HG03066 (cell line): ENCODE results near the gene ADAMTS9.

Experiments used
- ATAC-seq: cut with Tn5 transposase; IDR thresholded peaks from one replicate; pipeline ENCODE4 v1.9.1; 2021; ENCODE audit warnings: low read depth; ENCODE audit not compliant: unreplicated experiment

ADAMTS9 gene

GRCh38 chr3:64578797-64579196 is 109.0 kb downstream of the ADAMTS9 start:
- ATAC-seq = no peak

GRCh38 chr3:64578062-64578770 is 109.6 kb downstream of the ADAMTS9 start:
- no peak for ATAC-seq

GRCh38 chr3:64576211-64576775 is 111.5 kb downstream of the ADAMTS9 start:
- ATAC-seq = no peak

- ATAC-seq = peak; percentile 92
Measured at GRCh38 chr3:64575211-64575844, 112.5 kb downstream of the ADAMTS9 start.

DNA sequence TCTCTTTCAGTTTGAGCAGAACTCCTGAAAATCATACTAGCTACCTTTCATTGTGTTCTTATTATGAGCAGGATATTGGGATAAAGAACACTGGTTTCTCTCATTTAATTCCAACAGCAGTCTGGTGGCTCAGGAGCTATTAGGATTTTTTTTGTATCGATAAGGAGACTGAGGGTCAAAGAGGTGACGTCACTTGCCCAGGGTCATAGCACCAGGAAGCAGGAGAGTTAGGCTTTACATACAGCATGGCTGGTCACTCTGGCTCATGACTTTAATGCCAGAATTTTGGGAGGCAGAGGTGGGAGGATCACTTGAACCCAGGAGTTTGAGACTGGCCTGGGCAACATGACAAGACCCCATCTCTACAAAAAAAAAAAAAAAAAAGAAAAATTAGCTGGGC is 113.6 kb downstream of the ADAMTS9 start:
- no peak for ATAC-seq

GRCh38 chr3:64571982-64572381 is 115.8 kb downstream of the ADAMTS9 start:
- no peak for ATAC-seq

- no peak for ATAC-seq
Measured at GRCh38 chr3:64568895-64569517, 118.8 kb downstream of the ADAMTS9 start.

GRCh38 chr3:64566859-64567258 is 120.9 kb downstream of the ADAMTS9 start:
- no peak for ATAC-seq

GRCh38 chr3:64563751-64564150 is 124.0 kb downstream of the ADAMTS9 start:
- ATAC-seq = no peak

DNA sequence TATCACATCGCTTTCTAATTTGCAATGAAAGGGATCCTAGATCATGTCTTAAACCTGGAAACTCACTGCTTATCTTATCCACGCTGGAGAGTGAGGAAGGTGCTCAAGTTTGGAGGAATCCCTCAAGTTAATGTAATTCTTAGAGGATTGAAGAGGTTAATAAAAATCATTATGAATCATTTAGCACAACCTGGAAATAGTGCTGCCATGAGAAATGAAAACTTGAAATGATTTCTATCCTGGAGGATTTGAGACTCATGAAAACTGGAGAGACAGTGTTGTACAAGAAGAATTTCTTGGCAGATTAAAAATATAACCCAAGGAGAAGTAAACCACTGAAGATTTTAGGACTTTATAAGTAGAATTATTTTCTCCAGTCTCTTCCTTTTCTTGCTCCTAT is 125.9 kb downstream of the ADAMTS9 start:
- no peak for ATAC-seq

DNA sequence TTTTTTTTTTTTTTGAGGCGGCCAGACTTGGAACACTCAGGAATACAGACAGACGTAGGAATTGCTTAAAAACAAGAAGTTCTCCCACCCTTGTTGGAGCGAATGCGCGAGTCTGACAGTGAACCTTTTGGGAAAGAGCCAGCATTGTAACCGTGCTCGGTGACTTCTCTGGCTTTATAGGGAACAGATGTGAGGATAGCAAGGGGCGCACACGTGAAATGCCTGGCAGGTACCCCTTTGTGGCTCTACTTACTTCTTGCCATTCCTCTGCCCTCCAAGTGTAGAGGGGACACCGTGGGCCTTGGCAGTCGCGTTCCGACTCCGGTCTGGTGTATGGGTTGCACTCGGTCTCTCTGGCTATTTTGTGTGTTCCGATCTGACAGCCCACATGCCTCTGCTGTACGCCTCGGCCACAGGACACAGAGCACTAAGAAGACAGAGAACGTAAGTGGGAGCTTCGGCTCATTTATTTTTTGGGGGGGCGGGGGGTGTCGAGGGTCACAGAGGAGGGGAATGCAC is 126.4 kb downstream of the ADAMTS9 start:
- ATAC-seq = no peak

DNA sequence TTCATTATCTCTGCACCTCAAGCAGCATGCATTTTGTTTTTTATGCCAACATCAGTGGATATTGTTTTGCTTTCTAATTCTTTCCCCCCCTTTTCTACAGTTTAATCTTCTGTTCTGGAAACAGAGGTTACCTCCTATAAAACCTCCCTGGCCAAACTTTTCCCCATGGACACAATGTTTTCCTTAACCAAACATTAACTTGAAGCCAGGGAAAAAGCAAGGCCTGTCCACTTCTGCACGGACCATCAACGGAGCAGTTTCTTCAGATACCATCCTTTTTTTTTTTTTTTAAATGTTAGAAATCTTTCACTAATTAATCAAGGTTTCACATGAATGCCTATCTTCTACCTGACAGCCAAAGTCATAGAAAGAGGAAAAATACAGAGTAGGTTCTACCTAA is 127.0 kb downstream of the ADAMTS9 start:
- ATAC-seq = no peak

- ATAC-seq = no peak
Measured at GRCh38 chr3:64559588-64559987, 128.2 kb downstream of the ADAMTS9 start.

DNA sequence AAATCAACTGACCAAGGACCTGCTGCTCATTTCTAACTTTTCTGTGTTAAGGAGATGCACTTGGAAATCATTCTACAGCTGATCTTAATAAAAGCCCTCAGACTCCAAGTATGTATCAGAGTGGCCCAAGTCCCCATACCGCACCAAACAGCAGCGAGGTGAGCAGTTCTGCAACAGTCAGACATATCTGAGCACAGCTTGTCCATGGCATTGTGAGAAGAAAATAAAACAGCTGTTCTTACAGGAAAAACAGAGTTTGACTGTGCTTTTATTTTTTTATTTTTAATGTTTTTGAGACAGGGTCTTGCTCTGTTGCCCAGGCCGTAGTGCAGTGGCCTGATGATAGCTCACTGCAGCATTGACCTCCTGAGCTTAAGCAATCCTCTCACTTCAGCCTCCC is 131.8 kb downstream of the ADAMTS9 start:
- no peak for ATAC-seq

- no peak for ATAC-seq
Measured at GRCh38 chr3:64555351-64555750, 132.4 kb downstream of the ADAMTS9 start.

- no peak for ATAC-seq
Measured at GRCh38 chr3:64554096-64554920, 133.5 kb downstream of the ADAMTS9 start.

GRCh38 chr3:64552966-64553365 is 134.8 kb downstream of the ADAMTS9 start:
- no peak for ATAC-seq

DNA sequence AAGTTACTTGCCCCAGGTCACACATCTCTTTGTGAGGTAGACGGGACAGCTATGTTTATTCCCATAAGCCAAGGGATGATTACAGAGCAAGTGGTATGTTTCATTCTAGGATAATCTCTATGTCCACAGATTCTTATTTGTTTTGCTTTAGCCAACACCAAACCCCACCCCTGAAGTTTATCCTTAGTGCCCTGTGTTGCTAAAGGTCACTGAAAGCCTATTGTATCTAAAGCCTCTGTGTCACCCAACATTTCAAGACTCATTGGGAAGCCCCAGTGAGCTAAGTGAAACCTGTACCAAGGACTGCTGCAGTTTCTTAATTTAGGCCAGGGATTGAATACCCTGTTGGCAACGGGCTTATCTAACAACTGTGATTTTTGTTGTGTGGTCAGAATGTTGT is 135.6 kb downstream of the ADAMTS9 start:
- ATAC-seq = no peak

DNA sequence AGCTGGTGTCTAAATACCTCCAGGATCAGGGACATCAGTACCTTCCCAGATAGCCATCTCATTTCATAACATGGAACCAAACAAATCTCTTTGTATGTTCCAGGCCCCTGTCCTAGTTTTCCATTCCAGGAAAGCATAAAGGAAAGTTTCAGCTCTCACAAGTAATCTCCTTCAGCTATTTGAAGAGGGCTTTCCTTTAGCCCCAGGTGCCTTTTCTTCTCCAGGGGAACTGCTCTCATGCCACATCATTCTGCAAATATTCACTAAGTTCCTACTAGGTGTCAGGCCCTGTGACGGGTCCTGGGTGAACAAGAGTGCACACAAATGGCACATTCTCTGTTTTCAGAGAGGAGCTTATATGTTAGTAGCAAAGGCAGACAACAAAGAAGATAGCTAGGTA is 136.1 kb downstream of the ADAMTS9 start:
- no peak for ATAC-seq

DNA sequence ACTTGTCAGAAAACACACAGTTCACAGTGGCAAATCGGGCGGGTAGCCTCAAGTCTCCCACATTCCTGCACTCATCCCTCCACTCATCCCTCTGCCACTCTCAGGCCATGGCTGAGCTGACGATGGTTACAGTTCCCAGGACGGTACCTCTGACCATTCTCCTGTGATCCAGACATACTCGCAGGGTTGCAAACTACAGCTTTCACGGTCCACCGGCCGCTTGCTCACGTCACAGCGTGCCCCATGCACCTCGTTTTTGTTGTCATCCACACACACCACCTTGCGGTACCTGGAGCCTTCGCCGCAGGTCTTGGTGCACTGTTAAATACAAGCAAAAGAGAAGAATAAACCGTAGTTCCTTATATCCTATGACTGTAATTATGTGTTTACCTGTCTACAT is 137.1 kb downstream of the ADAMTS9 start:
- no peak for ATAC-seq

DNA sequence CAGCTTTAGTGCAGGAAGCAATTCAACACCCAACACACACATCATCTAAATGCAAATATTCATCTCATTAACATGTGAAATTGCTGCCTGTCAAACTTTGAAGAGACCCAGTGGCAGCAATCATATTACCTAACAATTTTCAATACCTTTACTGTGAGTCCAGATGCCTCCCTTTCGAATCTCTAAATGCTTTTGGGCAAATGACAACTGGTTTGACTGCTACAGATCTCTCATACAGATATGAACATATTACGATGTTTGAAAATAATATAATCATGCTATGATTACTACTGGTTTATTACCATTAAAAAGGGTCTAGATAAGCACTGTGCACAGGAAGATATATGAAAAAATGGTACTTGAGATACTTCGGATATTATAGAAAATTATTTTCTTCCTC is 137.9 kb downstream of the ADAMTS9 start:
- ATAC-seq = no peak
